OCI-LY7 (cell line): ENCODE data around the gene QRFP. TPM values are rescaled to one million over a fixed set of nuclear protein-coding genes. Genes with fewer than 3 reads are reported as not detected.

Experiments
- BruUV-seq: library from RNA; stranded (reverse); fragments of 400-500 nt; replicated peaks from 2 replicates; lab custom pipeline; 2021; lab: Mats Ljungman, UMichigan
- CTCF ChIA-PET: fragments of 300-600 bp; sonication (Branson Sonifier 250); formaldehyde crosslinking; loops from one replicate; lab custom pipeline; 2022; ENCODE audit warnings: antibody characterized with exemption; ENCODE audit not compliant: unreplicated experiment; lab: Charles Lee
- POLR2A ChIA-PET: fragments of 300-600 bp; sonication (Branson Sonifier 250); formaldehyde crosslinking; loops from one replicate; lab custom pipeline; 2022; ENCODE audit warnings: antibody characterized with exemption; lab: Charles Lee
- DNase-seq: peaks from one replicate; pipeline ENCODE4 v3.0.0-alpha.2; 2015; ENCODE audit warnings: low spot score
- H2AFZ ChIP-seq: fragments of 200-600 bp; sonication (generic), shearing (Covaris generic); 2 replicates; pipeline ENCODE4 v1.6.1; 2014; ENCODE audit warnings: mild to moderate bottlenecking, antibody characterized with exemption, low read length, moderate library complexity
- H3K27ac ChIP-seq: fragments of 200-600 bp; sonication (generic); 2 replicates; pipeline ENCODE4 v1.5.1; 2014; ENCODE audit warnings: mixed run types, low read depth, mild to moderate bottlenecking, moderate library complexity, low read length, inconsistent platforms; ENCODE audit not compliant: poor library complexity, severe bottlenecking
- H3K36me3 ChIP-seq: fragments of 200-600 bp; sonication (generic); 2 replicates; pipeline ENCODE4 v1.6.1; 2014; ENCODE audit warnings: mild to moderate bottlenecking, antibody characterized with exemption, low read length, moderate library complexity, mixed read lengths; ENCODE audit not compliant: insufficient read depth
- H3K4me1 ChIP-seq: fragments of 200-600 bp; sonication (generic); 2 replicates; pipeline ENCODE4 v1.5.1; 2014; ENCODE audit warnings: mild to moderate bottlenecking, low read length; ENCODE audit not compliant: insufficient read depth, poor library complexity, severe bottlenecking
- H3K4me2 ChIP-seq: fragments of 200-600 bp; sonication (generic); 2 replicates; pipeline ENCODE4 v1.6.1; 2014; ENCODE audit warnings: mild to moderate bottlenecking, low read length
- H3K4me3 ChIP-seq: fragments of 200-600 bp; sonication (generic); 2 replicates; pipeline ENCODE4 v1.5.1; 2014; ENCODE audit warnings: mild to moderate bottlenecking, low read depth, low read length; ENCODE audit not compliant: poor library complexity, severe bottlenecking
- H3K79me2 ChIP-seq: fragments of 200-600 bp; sonication (generic); 2 replicates; pipeline ENCODE4 v1.6.1; 2016; ENCODE audit warnings: low read depth, mild to moderate bottlenecking, low read length, moderate library complexity, mixed read lengths; ENCODE audit not compliant: insufficient read depth
- H3K9me2 ChIP-seq: fragments of 200-600 bp; sonication (generic); 2 replicates; pipeline ENCODE4 v1.6.1; 2016; ENCODE audit warnings: mild to moderate bottlenecking, low read length, mixed read lengths; ENCODE audit not compliant: insufficient read depth
- H3K9me3 ChIP-seq: fragments of 200-600 bp; sonication (generic); 2 replicates; pipeline ENCODE4 v1.6.1; 2014; ENCODE audit warnings: mild to moderate bottlenecking, mixed run types, low read length, mixed read lengths
- H4K20me1 ChIP-seq: fragments of 200-600 bp; sonication (generic); 2 replicates; pipeline ENCODE4 v1.6.1; 2014; ENCODE audit warnings: mild to moderate bottlenecking, antibody characterized with exemption, low read length, moderate library complexity, mixed read lengths; ENCODE audit not compliant: insufficient read depth
- EZH2phosphoT487 ChIP-seq: fragments of 200-600 bp; sonication (generic); IDR thresholded peaks from 2 replicates; pipeline ENCODE4 v1.6.1; 2018; ENCODE audit warnings: low read depth, borderline replicate concordance, mild to moderate bottlenecking, mixed run types, antibody characterized with exemption, low read length, moderate library complexity, mixed read lengths
- intact Hi-C: fragments of 100-400 bp; cut with micrococcal nuclease; formaldehyde crosslinking; loops from one replicate; pipeline ENCODE4 v1.10.0; 2022; ENCODE audit not compliant: unreplicated experiment
- total RNA-seq, 2 experiments: library from RNA; depleted of rRNA in 1 of 2; stranded (reverse); fragments of >200 nt in 1 of 2; shearing (Covaris generic) in 1 of 2; gene quantifications; 2 replicates each; pipeline ENCODE4 v1.2.3, GENCODE V29; 2014 to 2022
- TF ChIP-seq, protein P1 (sequence below): fragments of 200-600 bp; sonication (generic); conservative IDR thresholded peaks from 2 replicates; pipeline ENCODE4 v1.5.1; 2014; ENCODE audit warnings: mild to moderate bottlenecking, antibody characterized with exemption, low read length, moderate library complexity, mixed read lengths

QRFP gene
- total RNA-seq, 2 experiments from 2014 or later, result not detected

DNA sequence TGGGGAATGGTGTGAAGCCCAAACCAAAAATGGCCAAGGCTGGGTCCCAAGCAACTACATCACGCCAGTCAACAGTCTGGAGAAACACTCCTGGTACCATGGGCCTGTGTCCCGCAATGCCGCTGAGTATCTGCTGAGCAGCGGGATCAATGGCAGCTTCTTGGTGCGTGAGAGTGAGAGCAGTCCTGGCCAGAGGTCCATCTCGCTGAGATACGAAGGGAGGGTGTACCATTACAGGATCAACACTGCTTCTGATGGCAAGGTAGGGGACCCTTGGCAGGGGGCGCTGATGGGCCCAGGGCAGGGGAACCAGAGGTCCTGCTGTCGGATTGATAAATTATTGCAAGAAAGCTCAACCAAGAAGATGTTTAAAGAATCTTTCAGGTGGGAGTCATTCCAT is 41.8 kb downstream of the QRFP start:
- DNase-seq, result no peak
- H3K36me3 ChIP-seq, result no peaks in the 10 kb centered on the region
- H3K27ac ChIP-seq, result no peak overlapping the region
- POLR2A ChIA-PET, result interaction anchor here (0.7 to 0.8 kb wide), 2 partner anchors 92 to 118 kb away, joined by 3 read pairs; no protein-coding TSS in a partner anchor
- no peaks in the 10 kb centered on the region for H3K9me3 ChIP-seq
- no peaks in the 10 kb centered on the region for H3K79me2 ChIP-seq
- intact Hi-C loops, result no loop called here
- H4K20me1 ChIP-seq, result no peaks in the 10 kb centered on the region
- no peak overlapping the region for H2AFZ ChIP-seq
- CTCF ChIA-PET, result no interaction called here
- H3K4me3 ChIP-seq, result no peak overlapping the region
- no peaks in the 10 kb centered on the region for H3K9me2 ChIP-seq
- H3K4me2 ChIP-seq, result no peak overlapping the region
- no TSS peak for BruUV-seq
- TF ChIP-seq, protein P1, sequence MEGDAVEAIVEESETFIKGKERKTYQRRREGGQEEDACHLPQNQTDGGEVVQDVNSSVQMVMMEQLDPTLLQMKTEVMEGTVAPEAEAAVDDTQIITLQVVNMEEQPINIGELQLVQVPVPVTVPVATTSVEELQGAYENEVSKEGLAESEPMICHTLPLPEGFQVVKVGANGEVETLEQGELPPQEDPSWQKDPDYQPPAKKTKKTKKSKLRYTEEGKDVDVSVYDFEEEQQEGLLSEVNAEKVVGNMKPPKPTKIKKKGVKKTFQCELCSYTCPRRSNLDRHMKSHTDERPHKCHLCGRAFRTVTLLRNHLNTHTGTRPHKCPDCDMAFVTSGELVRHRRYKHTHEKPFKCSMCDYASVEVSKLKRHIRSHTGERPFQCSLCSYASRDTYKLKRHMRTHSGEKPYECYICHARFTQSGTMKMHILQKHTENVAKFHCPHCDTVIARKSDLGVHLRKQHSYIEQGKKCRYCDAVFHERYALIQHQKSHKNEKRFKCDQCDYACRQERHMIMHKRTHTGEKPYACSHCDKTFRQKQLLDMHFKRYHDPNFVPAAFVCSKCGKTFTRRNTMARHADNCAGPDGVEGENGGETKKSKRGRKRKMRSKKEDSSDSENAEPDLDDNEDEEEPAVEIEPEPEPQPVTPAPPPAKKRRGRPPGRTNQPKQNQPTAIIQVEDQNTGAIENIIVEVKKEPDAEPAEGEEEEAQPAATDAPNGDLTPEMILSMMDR, result 0 out of 2 replicates have a peak, but pooled peaks have one; percentile 29
- TF ChIP-seq EZH2phosphoT487, result no peak
- no peaks in the 10 kb centered on the region for H3K4me1 ChIP-seq

DNA sequence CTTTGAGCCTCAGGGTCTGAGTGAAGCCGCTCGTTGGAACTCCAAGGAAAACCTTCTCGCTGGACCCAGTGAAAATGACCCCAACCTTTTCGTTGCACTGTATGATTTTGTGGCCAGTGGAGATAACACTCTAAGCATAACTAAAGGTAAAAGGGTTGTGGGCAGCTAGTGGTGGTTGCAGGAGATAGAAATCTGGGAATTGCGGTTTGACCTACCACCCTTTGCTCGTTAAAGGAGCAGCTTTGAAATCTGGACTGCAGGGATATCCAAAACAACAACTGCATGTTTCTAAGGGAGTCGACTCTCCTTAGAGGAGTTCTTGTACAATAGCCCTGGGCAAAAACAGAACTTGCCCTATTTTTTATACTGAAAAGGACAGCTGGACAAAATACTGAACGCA is 42.5 kb downstream of the QRFP start:
- TF ChIP-seq, protein P1, result no peak
- no peak for TF ChIP-seq EZH2phosphoT487
- H3K79me2 ChIP-seq, result no peaks in the 10 kb centered on the region
- no peak overlapping the region for H3K4me3 ChIP-seq
- no TSS peak for BruUV-seq
- H3K4me1 ChIP-seq, result no peaks in the 10 kb centered on the region
- H3K9me3 ChIP-seq, result no peaks in the 10 kb centered on the region
- H2AFZ ChIP-seq, result no peak overlapping the region
- H4K20me1 ChIP-seq, result no peaks in the 10 kb centered on the region
- H3K9me2 ChIP-seq, result no peaks in the 10 kb centered on the region
- no peak overlapping the region for H3K27ac ChIP-seq
- POLR2A ChIA-PET, result interaction anchor here (0.6 to 0.8 kb wide), 2 partner anchors 117 to 311 kb away, joined by 3 read pairs; no protein-coding TSS in a partner anchor
- DNase-seq, result no peak
- CTCF ChIA-PET, result no interaction called here
- intact Hi-C loops, result no loop called here
- no peaks in the 10 kb centered on the region for H3K36me3 ChIP-seq
- no peak overlapping the region for H3K4me2 ChIP-seq

DNA sequence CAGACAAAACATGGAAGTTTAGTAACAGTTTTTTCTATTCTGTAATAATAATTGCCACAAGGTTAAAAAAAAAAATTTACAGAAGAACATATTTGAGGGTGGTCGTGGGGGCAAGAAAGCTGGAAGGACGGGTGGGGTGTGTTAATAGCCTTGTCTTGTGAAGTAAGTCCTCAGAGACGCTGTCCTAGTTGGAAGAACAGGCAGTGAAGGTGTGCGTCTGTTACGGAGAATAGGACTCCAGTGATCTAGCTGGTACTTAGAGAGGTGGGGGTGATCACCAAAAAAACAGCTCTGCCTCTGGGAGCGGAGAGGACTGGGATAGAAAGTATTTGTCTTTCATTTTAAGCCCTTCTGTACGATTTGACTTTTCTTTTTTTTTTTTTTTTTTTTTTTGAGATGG is 43.8 kb downstream of the QRFP start:
- Histone ChIP-seq H3K36me3 (no peaks in the 10 kb centered on the region), H3K4me1 (no peaks in the 10 kb centered on the region), H3K4me3 (no peak overlapping the region), H3K9me3 (no peaks in the 10 kb centered on the region), H2AFZ (no peak overlapping the region), H3K9me2 (no peaks in the 10 kb centered on the region), H3K79me2 (no peaks in the 10 kb centered on the region), H3K4me2 (no peak overlapping the region), H4K20me1 (no peaks in the 10 kb centered on the region), H3K27ac (no peak overlapping the region)
- CTCF ChIA-PET, result no interaction called here
- POLR2A ChIA-PET, result interaction anchor here (0.7 kb wide), 1 partner anchor 355 kb away, joined by 3 read pairs; no protein-coding TSS in a partner anchor
- intact Hi-C loops, result no loop called here
- TF ChIP-seq, protein P1, result no peak
- TF ChIP-seq EZH2phosphoT487, result no peak
- no TSS peak for BruUV-seq
- DNase-seq, result no peak
